ENCODE results near the gene PRIMA1. TPM values are rescaled to one million over a fixed set of nuclear protein-coding genes. Genes with fewer than 3 reads are reported as not detected.

Gene PRIMA1
- total and polyA plus RNA-seq, 9 of the 15 experiments (the other 6 are each of a cell fraction or from before 2014, with no cell fraction given): not detected

GRCh38 chr14:93690146-93690545 is 98.1 kb downstream of the PRIMA1 start:
- ChIA-PET POLR2A (no interaction called here), CTCF (ENCODE audit: low intra/inter-chr PET ratio) (no interaction called here)
- BruUV-seq (replicated peaks): no TSS peak
- FAIRE-seq (no peak), DNase-seq (ENCODE audit: extremely low read depth in 1 of 4, low spot score in 3 of 4) (no peak), ATAC-seq (no peak)
- H3K4me2 ChIP-seq (ENCODE audit: insufficient read depth, low read length): no peak overlapping the region
- H3K36me3 ChIP-seq (ENCODE audit: control insufficient read depth, insufficient read depth, low read length): no peaks in the 10 kb centered on the region
- intact Hi-C loops (cut with micrococcal nuclease) (no loop called here), in situ Hi-C loops (cut with MboI) (no loop called here)
- H2AFZ ChIP-seq (ENCODE audit: low read depth, low read length): no peak overlapping the region
- no peak overlapping the region for H3K27ac ChIP-seq (ENCODE audit: extremely low read depth, low read depth, low read length)
- no peaks in the 10 kb centered on the region; a peak in 2 of 5 replicates for H3K27me3 ChIP-seq (ENCODE audit: control insufficient read depth in 2 of 2, insufficient read depth in 2 of 2, low read length in 2 of 2)
- H3K79me2 ChIP-seq (ENCODE audit: control insufficient read depth, insufficient read depth, low read length): no peaks in the 10 kb centered on the region
- no peaks in the 10 kb centered on the region for H3K9me1 ChIP-seq (ENCODE audit: control insufficient read depth, insufficient read depth, low read length)
- 0% methylated on average over 5 of the region's 6 CpGs for WGBS (ENCODE audit: insufficient coverage, low coverage, missing lambda C conversion rate)
- no peak overlapping the region for H3K4me3 ChIP-seq
- no peak overlapping the region for H3K9ac ChIP-seq (ENCODE audit: insufficient read depth in 1 of 2, low read depth in 2 of 2, low read length in 2 of 2)
- H3K9me3 ChIP-seq (replicated peaks; ENCODE audit: control insufficient read depth, insufficient read depth, low read depth, low read length): no peaks in the 10 kb centered on the region
- no peaks in the 10 kb centered on the region for H4K20me1 ChIP-seq (replicated peaks; ENCODE audit: control insufficient read depth, insufficient read depth, low read length)
- no peaks in the 10 kb centered on the region for H3K4me1 ChIP-seq (replicated peaks in 1 of 2; ENCODE audit: control insufficient read depth in 2 of 2, insufficient read depth in 2 of 2, low read length in 2 of 2)
- TF ChIP-seq PHB2 (IDR thresholded peaks at IDR 0.05; ENCODE audit: low read depth) (no peak), SAFB (IDR thresholded peaks at IDR 0.05; ENCODE audit: borderline replicate concordance, low read depth, low read length) (no peak), GTF2A2 (tag; IDR thresholded peaks at IDR 0.05) (no peak), CLOCK (CRISPR knock-in tag; IDR thresholded peaks at IDR 0.05; ENCODE audit: borderline replicate concordance) (no peak), ZNF592 (IDR thresholded peaks at IDR 0.05) (no peak), EP400 (IDR thresholded peaks at IDR 0.05) (no peak), ZBTB33 (CRISPR knock-in tag; IDR thresholded peaks at IDR 0.05) (no peak), POU5F1 (IDR thresholded peaks at IDR 0.05; ENCODE audit: borderline replicate concordance, low read depth, low read length, partially characterized antibody) (no peak), PHF20 (IDR thresholded peaks at IDR 0.05; ENCODE audit: partially characterized antibody) (no peak), TAF9B (IDR thresholded peaks at IDR 0.05; ENCODE audit: partially characterized antibody) (no peak), YBX1 (IDR thresholded peaks at IDR 0.05) (no peak)
- TF ChIP-seq, protein P1, sequence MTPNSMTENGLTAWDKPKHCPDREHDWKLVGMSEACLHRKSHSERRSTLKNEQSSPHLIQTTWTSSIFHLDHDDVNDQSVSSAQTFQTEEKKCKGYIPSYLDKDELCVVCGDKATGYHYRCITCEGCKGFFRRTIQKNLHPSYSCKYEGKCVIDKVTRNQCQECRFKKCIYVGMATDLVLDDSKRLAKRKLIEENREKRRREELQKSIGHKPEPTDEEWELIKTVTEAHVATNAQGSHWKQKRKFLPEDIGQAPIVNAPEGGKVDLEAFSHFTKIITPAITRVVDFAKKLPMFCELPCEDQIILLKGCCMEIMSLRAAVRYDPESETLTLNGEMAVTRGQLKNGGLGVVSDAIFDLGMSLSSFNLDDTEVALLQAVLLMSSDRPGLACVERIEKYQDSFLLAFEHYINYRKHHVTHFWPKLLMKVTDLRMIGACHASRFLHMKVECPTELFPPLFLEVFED (CRISPR knock-in tag; conservative IDR thresholded peaks at IDR 0.05): no peak
